HepG2 (cell line): ENCODE data around the gene ACACA. TPM values are rescaled to one million over a fixed set of nuclear protein-coding genes. Genes with fewer than 3 reads are reported as not detected.

Experiments used
- FOSL2 ChIP-seq: sonication (generic); formaldehyde crosslinking; IDR thresholded peaks from 2 replicates; pipeline ENCODE4 v1.4.0; 2020; ENCODE audit warnings: missing genetic modification reagents
- GABPA ChIP-seq, 2 experiments: IDR thresholded peaks; 2 replicates each; pipeline ENCODE4 v1.6.1; 2011 to 2016; ENCODE audit warnings: low read depth in 2 of 2, low read length in 1 of 2, missing biosample characterization in 1 of 2, missing genetic modification characterization in 1 of 2
- HMG20B ChIP-seq: conservative IDR thresholded peaks from 2 replicates; pipeline ENCODE4 v1.6.1; 2016; ENCODE audit warnings: missing genetic modification reagents, missing compliant biosample characterization
- HOXD1 ChIP-seq: sonication (generic); formaldehyde crosslinking; IDR thresholded peaks from 2 replicates; pipeline ENCODE4 v1.5.0; 2020; ENCODE audit warnings: missing genetic modification reagents
- KDM4B ChIP-seq: sonication (generic); formaldehyde crosslinking; IDR thresholded peaks from 2 replicates; pipeline ENCODE4 v1.4.0; 2020; ENCODE audit warnings: missing genetic modification reagents
- MIER2 ChIP-seq: IDR thresholded peaks from 2 replicates; pipeline ENCODE4 v1.6.1; 2016; ENCODE audit warnings: missing biosample characterization, missing genetic modification reagents
- NFE2 ChIP-seq: sonication (generic); formaldehyde crosslinking; IDR thresholded peaks from 2 replicates; pipeline ENCODE4 v1.4.0; 2020; ENCODE audit warnings: missing genetic modification reagents
- NR0B2 ChIP-seq: sonication (generic); formaldehyde crosslinking; IDR thresholded peaks from 2 replicates; pipeline ENCODE4 v1.4.0; 2020; ENCODE audit warnings: mild to moderate bottlenecking, missing genetic modification reagents
- PHB2 ChIP-seq: fragments of 450-650 bp; IDR thresholded peaks from 2 replicates; pipeline ENCODE4 v1.6.1; 2018; ENCODE audit not compliant: partially characterized antibody
- POLR2AphosphoS2 ChIP-seq: IDR thresholded peaks from 2 replicates; pipeline ENCODE4 v1.6.1; 2011; ENCODE audit warnings: low read depth, low read length, improper control_type of control experiment
- SMAD3 ChIP-seq: sonication (generic); formaldehyde crosslinking; IDR thresholded peaks from 2 replicates; pipeline ENCODE4 v1.4.0; 2020; ENCODE audit warnings: missing genetic modification reagents
- SOX6 ChIP-seq, 2 experiments: fragments of 450-650 bp in 1 of 2; sonication (generic) in 1 of 2; formaldehyde crosslinking in 1 of 2; IDR thresholded peaks; 2 replicates each; pipeline versions ENCODE4 v1.4.0 to v1.6.1; 2017 to 2020; ENCODE audit warnings: antibody characterized with exemption in 1 of 2, mild to moderate bottlenecking in 1 of 2, missing genetic modification reagents in 1 of 2
- SP1 ChIP-seq, 2 experiments: fragments of 450-650 bp in 1 of 2; sonication (generic) in 1 of 2; formaldehyde crosslinking in 1 of 2; IDR thresholded peaks; 2 replicates each; pipeline versions ENCODE4 v1.4.0 to v1.6.1; 2016 to 2020; ENCODE audit warnings: missing genetic modification reagents in 1 of 2
- ZNF224 ChIP-seq: sonication (generic); formaldehyde crosslinking; IDR thresholded peaks from 2 replicates; pipeline ENCODE4 v1.5.0; 2020; ENCODE audit warnings: mild to moderate bottlenecking, missing genetic modification reagents
- ZNF33A ChIP-seq: sonication (generic); formaldehyde crosslinking; IDR thresholded peaks from 2 replicates; pipeline ENCODE4 v1.5.1; 2020; ENCODE audit warnings: missing genetic modification reagents, mild to moderate bottlenecking, moderate library complexity, borderline replicate concordance
- ZNF605 ChIP-seq: sonication (generic); formaldehyde crosslinking; IDR thresholded peaks from 2 replicates; pipeline ENCODE4 v1.8.0; 2022; ENCODE audit warnings: mild to moderate bottlenecking, missing genetic modification reagents
- ZNF768 ChIP-seq: sonication (generic); formaldehyde crosslinking; IDR thresholded peaks from 2 replicates; pipeline ENCODE4 v1.4.0; 2020; ENCODE audit warnings: missing genetic modification reagents
- ZUFSP ChIP-seq: sonication (generic); formaldehyde crosslinking; IDR thresholded peaks from 2 replicates; pipeline ENCODE4 v1.9.0; 2021; ENCODE audit warnings: missing genetic modification reagents, mild to moderate bottlenecking, borderline replicate concordance
- polyA plus RNA-seq, 8 experiments: library from polyadenylated mRNA; depleted of rRNA in 3 of 8; stranded (reverse) in 7 of 8; unstranded in 1 of 8; fragments of >200 nt; fragmentation: Illumina TruSeq in 4 of 8; extraction: Trizol in 4 of 8; gene quantifications; 2 replicates each; pipeline versions ENCODE4 v1.2.1 to v1.2.3, GENCODE V29; 2011 to 2016; ENCODE audit warnings: low read depth in 4 of 8, missing spikeins in 1 of 8, mixed read lengths in 1 of 8; ENCODE audit not compliant: insufficient read depth in 1 of 8
- total RNA-seq, 5 experiments: library from RNA; depleted of rRNA; stranded (reverse); fragments of >200 nt; fragmentation: Illumina TruSeq; extraction: Trizol; gene quantifications; 2 replicates each; pipeline ENCODE4 v1.2.3, GENCODE V29; 2016; ENCODE audit warnings: low read depth in 1 of 5
- TF ChIP-seq, protein P1 (sequence below): sonication (generic); formaldehyde crosslinking; IDR thresholded peaks from 2 replicates; pipeline ENCODE4 v1.4.0; 2020; ENCODE audit warnings: missing genetic modification reagents
- TF ChIP-seq, protein P2 (sequence below): sonication (generic); formaldehyde crosslinking; IDR thresholded peaks from 2 replicates; pipeline ENCODE4 v1.4.0; 2020; ENCODE audit warnings: mild to moderate bottlenecking, missing genetic modification reagents
- TF ChIP-seq, protein P3 (sequence below): sonication (generic); formaldehyde crosslinking; IDR thresholded peaks from 2 replicates; pipeline ENCODE4 v1.9.0; 2021; ENCODE audit warnings: missing genetic modification reagents, borderline replicate concordance

The ACACA gene
- total and polyA plus RNA-seq, 2 of the 13 experiments (the other 11 are each of a cell fraction or from before 2014, with no cell fraction given): 39.2 to 47.2 TPM

- TF ChIP-seq SP1 (IDR thresholded peaks at IDR 0.05) (no peak), SP1 (CRISPR knock-in tag; IDR thresholded peaks at IDR 0.05) (peak; percentile 43), POLR2AphosphoS2 (no peak), ZNF224 (0 out of 2 replicates have a peak, but pooled peaks have one; percentile 47), NR0B2 (CRISPR knock-in tag) (peak; percentile 34), NFE2 (CRISPR knock-in tag) (no peak), SMAD3 (CRISPR knock-in tag) (peak; percentile 51; the same call in 1 of the 2 replicates), HOXD1 (CRISPR knock-in tag) (peak; percentile 44), KDM4B (CRISPR knock-in tag) (no peak), ZNF605 (CRISPR knock-in tag) (0 out of 2 replicates have a peak, but pooled peaks have one; percentile 35), FOSL2 (CRISPR knock-in tag) (peak; percentile 19; the same call in 1 of the 2 replicates), ZNF768 (CRISPR knock-in tag) (peak; percentile 67; the same call in 1 of the 2 replicates), MIER2 (no peak), PHB2 (no peak), GABPA (IDR thresholded peaks at IDR 0.05; ENCODE audit: low read depth, low read length) (no peak), GABPA (CRISPR knock-in tag; IDR thresholded peaks at IDR 0.05; ENCODE audit: low read depth) (no peak), HMG20B (CRISPR knock-in tag) (0 out of 2 replicates have a peak, but pooled peaks have one; percentile 46), SOX6 (IDR thresholded peaks at IDR 0.05) (no peak), SOX6 (CRISPR knock-in tag; IDR thresholded peaks at IDR 0.05) (peak; percentile 42; the same call in 1 of the 2 replicates), ZNF33A (CRISPR knock-in tag) (peak; percentile 63; the same call in 1 of the 2 replicates), ZUFSP (no peak)
- TF ChIP-seq, protein P1, sequence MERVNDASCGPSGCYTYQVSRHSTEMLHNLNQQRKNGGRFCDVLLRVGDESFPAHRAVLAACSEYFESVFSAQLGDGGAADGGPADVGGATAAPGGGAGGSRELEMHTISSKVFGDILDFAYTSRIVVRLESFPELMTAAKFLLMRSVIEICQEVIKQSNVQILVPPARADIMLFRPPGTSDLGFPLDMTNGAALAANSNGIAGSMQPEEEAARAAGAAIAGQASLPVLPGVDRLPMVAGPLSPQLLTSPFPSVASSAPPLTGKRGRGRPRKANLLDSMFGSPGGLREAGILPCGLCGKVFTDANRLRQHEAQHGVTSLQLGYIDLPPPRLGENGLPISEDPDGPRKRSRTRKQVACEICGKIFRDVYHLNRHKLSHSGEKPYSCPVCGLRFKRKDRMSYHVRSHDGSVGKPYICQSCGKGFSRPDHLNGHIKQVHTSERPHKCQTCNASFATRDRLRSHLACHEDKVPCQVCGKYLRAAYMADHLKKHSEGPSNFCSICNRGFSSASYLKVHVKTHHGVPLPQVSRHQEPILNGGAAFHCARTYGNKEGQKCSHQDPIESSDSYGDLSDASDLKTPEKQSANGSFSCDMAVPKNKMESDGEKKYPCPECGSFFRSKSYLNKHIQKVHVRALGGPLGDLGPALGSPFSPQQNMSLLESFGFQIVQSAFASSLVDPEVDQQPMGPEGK (CRISPR knock-in tag): peak; percentile 83
- TF ChIP-seq, protein P2, sequence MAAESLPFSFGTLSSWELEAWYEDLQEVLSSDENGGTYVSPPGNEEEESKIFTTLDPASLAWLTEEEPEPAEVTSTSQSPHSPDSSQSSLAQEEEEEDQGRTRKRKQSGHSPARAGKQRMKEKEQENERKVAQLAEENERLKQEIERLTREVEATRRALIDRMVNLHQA (CRISPR knock-in tag): no peak
- TF ChIP-seq, protein P3, sequence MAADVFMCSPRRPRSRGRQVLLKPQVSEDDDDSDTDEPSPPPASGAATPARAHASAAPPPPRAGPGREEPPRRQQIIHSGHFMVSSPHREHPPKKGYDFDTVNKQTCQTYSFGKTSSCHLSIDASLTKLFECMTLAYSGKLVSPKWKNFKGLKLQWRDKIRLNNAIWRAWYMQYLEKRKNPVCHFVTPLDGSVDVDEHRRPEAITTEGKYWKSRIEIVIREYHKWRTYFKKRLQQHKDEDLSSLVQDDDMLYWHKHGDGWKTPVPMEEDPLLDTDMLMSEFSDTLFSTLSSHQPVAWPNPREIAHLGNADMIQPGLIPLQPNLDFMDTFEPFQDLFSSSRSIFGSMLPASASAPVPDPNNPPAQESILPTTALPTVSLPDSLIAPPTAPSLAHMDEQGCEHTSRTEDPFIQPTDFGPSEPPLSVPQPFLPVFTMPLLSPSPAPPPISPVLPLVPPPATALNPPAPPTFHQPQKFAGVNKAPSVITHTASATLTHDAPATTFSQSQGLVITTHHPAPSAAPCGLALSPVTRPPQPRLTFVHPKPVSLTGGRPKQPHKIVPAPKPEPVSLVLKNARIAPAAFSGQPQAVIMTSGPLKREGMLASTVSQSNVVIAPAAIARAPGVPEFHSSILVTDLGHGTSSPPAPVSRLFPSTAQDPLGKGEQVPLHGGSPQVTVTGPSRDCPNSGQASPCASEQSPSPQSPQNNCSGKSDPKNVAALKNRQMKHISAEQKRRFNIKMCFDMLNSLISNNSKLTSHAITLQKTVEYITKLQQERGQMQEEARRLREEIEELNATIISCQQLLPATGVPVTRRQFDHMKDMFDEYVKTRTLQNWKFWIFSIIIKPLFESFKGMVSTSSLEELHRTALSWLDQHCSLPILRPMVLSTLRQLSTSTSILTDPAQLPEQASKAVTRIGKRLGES (CRISPR knock-in tag): 0 out of 2 replicates have a peak, but pooled peaks have one; percentile 48
These were observed at the start of gene ACACA, which contains the start of gene TADA2A (continued) for GRCh38 chr17:37406635-37407461.
